ENCODE measurements around the gene CCNO.

CCNO gene

GRCh38 chr5:55231029-55231918 lies 2.1 kb downstream of the CCNO start:
- no peaks in the 10 kb centered on the region for H3K36me3 ChIP-seq
- H3K4me3 ChIP-seq (ENCODE audit: low read depth, low read length), result peak overlapping the region; percentile 67
- TF ChIP-seq CTCF (IDR thresholded peaks at IDR 0.05; ENCODE audit: low read depth, low read length), result peak; percentile 14; the same call in 1 of the 2 replicates
- peaks cover 66% of the 10 kb centered on the region for H3K27me3 ChIP-seq (ENCODE audit: insufficient read depth, low read depth, severe bottlenecking)
- no peak overlapping the region for H3K27ac ChIP-seq
- peak; percentile 44 for DNase-seq
- no peaks in the 10 kb centered on the region for H3K9me3 ChIP-seq (ENCODE audit: severe bottlenecking)

GRCh38 chr5:55230086-55230629 lies 3.2 kb downstream of the CCNO start:
- H3K36me3 ChIP-seq, result no peaks in the 10 kb centered on the region
- no peak for DNase-seq
- peaks cover 70% of the 10 kb centered on the region for H3K27me3 ChIP-seq (ENCODE audit: insufficient read depth, low read depth, severe bottlenecking)
- no peak for TF ChIP-seq CTCF (IDR thresholded peaks at IDR 0.05; ENCODE audit: low read depth, low read length)
- H3K4me3 ChIP-seq (ENCODE audit: low read depth, low read length), result no peak overlapping the region
- H3K27ac ChIP-seq, result no peak overlapping the region
- no peaks in the 10 kb centered on the region for H3K9me3 ChIP-seq (ENCODE audit: severe bottlenecking)

DNA sequence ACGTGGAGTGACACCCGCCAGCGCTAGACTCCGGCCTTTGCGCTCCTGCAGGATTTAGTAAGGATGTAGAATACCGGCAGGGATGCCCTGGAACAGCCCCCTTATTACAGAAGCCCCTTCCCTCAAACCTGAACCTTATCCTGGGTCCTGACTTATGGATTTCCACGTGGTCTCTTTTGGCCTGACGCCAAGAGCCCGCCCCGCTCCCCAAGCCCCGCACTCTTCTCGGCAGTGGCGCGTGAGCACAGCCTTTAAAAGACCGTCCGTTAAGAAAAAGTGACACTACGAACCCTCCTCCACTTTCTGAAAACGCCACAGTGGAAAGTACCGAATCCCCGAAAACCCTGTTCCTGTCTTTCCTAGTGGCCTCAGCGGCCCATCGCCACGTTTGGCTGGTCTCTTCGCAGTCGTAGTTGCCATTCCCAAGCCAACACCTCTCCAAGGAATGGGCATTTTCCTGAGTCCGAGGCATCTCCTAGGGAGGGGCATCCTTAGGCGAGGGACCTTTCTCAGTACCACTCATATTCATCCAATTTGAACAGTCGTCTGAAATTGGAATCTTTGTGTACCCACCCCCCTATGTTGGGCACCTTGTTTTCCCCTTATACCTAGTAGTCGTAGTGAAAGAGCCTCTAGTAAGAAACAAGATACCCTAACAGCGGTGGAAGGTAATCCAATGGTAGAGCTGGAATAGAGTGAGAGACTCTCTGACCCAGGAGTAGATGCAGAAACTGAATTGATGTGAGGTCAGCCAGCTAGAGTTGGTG lies 5.6 kb downstream of the CCNO start:
- DNase-seq, result no peak
- no peaks in the 10 kb centered on the region for H3K36me3 ChIP-seq
- no peaks in the 10 kb centered on the region for H3K9me3 ChIP-seq (ENCODE audit: severe bottlenecking)
- H3K4me3 ChIP-seq (ENCODE audit: low read depth, low read length), result peak overlapping the region; percentile 58
- H3K27ac ChIP-seq, result no peak overlapping the region
- peaks cover 57% of the 10 kb centered on the region for H3K27me3 ChIP-seq (ENCODE audit: insufficient read depth, low read depth, severe bottlenecking)
- no peak for TF ChIP-seq CTCF (IDR thresholded peaks at IDR 0.05; ENCODE audit: low read depth, low read length)

DNA sequence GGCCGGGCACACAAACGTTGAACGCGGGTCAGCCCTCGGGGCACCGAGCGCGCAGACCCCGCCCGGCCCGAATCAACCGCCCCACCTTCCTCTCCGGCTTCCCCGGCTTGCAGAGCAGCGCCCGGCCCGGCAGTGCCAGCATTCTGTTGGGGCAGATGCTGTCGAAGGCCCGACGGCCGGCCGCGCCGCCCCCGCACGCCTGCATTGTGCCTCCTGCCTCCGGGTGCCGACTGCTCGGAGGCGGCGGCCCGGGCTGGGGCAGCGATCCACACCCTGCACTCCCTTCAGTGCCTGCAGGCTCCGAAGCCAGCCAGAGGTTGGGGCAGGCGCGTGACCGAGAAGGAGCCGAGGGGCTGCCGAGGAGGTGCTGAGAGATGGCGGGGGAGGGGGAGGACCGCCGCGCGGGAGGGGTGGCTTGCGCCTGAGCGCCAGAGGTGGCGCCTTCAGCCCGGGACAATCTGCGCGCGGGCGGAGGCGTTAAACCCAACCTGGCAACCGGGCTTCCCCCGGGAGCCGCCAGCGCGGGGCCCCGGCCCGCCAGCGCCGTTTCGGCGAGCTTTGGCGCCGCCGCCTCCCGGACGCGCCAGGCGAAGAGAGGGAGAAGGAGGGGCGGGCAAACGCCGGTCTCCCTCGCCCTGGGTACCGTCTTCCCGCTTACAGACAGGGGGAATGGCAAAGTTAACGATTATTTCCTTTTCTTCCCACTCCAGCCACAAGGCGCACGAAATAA lies 6.3 kb downstream of the CCNO start, which contains the start of gene MCIDAS:
TSS of gene MCIDAS (minus strand) at position 382 of the 730 bp plus-strand sequence. CDS start at position 205, 177 bp downstream.
- H3K4me3 ChIP-seq (ENCODE audit: low read depth, low read length), result peak within 1 kb of the TSS; percentile 58
- peak; percentile 53 for TF ChIP-seq CTCF (IDR thresholded peaks at IDR 0.05; ENCODE audit: low read depth, low read length)
- peak; percentile 80 for DNase-seq
- no peaks in the 10 kb centered on the region for H3K36me3 ChIP-seq
- no peaks in the 10 kb centered on the region for H3K9me3 ChIP-seq (ENCODE audit: severe bottlenecking)
- no peak within 1 kb of the TSS for H3K27ac ChIP-seq
- H3K27me3 ChIP-seq (ENCODE audit: insufficient read depth, low read depth, severe bottlenecking), result peaks cover 50% of the 10 kb centered on the region
